ENCODE measurements around the gene ZC3H18. TPM values are rescaled to one million over a fixed set of nuclear protein-coding genes. Genes with fewer than 3 reads are reported as not detected.

The ZC3H18 gene
- total RNA-seq, 1 experiment from 2014 or later = 57.8 TPM

DNA sequence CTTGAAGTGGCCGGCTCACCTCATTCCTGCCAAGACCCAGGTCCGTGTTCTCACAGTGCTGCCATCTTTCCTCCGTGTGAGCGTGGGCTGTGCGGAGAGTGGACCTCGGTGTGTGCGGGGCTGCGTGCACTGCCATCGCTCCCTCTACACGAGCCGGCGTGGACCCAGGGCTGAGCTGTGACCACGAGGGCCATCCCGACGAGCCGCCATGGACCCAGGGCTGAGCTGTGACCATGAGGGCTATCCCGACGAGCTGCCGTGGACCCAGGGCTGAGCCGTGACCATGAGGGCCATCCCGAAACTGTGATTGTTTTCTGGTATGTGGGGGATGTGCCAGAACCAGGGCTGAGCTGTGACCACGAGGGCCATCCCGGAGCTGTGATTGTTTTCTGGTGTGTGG lies 101.6 kb downstream of the ZC3H18 start:
- Histone ChIP-seq H3K9me3 (ENCODE audit: control insufficient read depth in 1 of 2, insufficient read depth in 1 of 2, low read depth in 1 of 2, low read length in 2 of 2) (no peaks in the 10 kb centered on the region), H3K9me2 (ENCODE audit: insufficient read depth) (no peaks in the 10 kb centered on the region), H2AFZ (ENCODE audit: low read depth, low read length, poor library complexity, severe bottlenecking) (no peak overlapping the region), H3K79me2 (ENCODE audit: insufficient read depth, low read length) (no peaks in the 10 kb centered on the region), H3K27me3 (ENCODE audit: insufficient read depth, low read length) (no peaks in the 10 kb centered on the region), H3K9ac (ENCODE audit: low read length) (no peak overlapping the region), H3K4me2 (ENCODE audit: low read length) (no peak overlapping the region), H3K4me1 (ENCODE audit: control insufficient read depth in 1 of 2, insufficient read depth in 2 of 2, low read length in 2 of 2) (peaks cover 0 to 3% of the 10 kb centered on the region in 2 experiments; a peak in 1 of 4 replicates), H4K20me1 (ENCODE audit: insufficient read depth) (no peaks in the 10 kb centered on the region), H3K27ac (ENCODE audit: low read depth, low read length) (no peak overlapping the region), H3K4me3 (replicated peaks in 1 of 2; ENCODE audit: low read depth in 1 of 2, low read length in 2 of 2) (no peak overlapping the region), H3K36me3 (ENCODE audit: control insufficient read depth in 1 of 2, insufficient read depth in 2 of 2, low read length in 2 of 2) (no peaks in the 10 kb centered on the region)
- intact Hi-C loops (cut with micrococcal nuclease) = no loop called here
- TF ChIP-seq EGR1 (IDR thresholded peaks at IDR 0.05; ENCODE audit: low read depth) (no peak), SIN3A (IDR thresholded peaks at IDR 0.05; ENCODE audit: low read depth) (no peak), FOSL1 (IDR thresholded peaks at IDR 0.05; ENCODE audit: low read depth) (no peak), ZFX (IDR thresholded peaks at IDR 0.05) (no peak), EZH2phosphoT487 (IDR thresholded peaks at IDR 0.05; ENCODE audit: borderline replicate concordance) (no peak), YY1 (IDR thresholded peaks at IDR 0.05; ENCODE audit: extremely low read depth, insufficient replicate concordance, low read depth, low read length) (no peak), CBX3 (IDR thresholded peaks at IDR 0.05; ENCODE audit: low read depth) (no peak), SP1 (IDR thresholded peaks at IDR 0.05; ENCODE audit: low read depth) (no peak), ZNF274 (IDR thresholded peaks at IDR 0.05; ENCODE audit: low read depth, low read length) (no peak)
- TF ChIP-seq, protein P1, sequence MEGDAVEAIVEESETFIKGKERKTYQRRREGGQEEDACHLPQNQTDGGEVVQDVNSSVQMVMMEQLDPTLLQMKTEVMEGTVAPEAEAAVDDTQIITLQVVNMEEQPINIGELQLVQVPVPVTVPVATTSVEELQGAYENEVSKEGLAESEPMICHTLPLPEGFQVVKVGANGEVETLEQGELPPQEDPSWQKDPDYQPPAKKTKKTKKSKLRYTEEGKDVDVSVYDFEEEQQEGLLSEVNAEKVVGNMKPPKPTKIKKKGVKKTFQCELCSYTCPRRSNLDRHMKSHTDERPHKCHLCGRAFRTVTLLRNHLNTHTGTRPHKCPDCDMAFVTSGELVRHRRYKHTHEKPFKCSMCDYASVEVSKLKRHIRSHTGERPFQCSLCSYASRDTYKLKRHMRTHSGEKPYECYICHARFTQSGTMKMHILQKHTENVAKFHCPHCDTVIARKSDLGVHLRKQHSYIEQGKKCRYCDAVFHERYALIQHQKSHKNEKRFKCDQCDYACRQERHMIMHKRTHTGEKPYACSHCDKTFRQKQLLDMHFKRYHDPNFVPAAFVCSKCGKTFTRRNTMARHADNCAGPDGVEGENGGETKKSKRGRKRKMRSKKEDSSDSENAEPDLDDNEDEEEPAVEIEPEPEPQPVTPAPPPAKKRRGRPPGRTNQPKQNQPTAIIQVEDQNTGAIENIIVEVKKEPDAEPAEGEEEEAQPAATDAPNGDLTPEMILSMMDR (IDR thresholded peaks at IDR 0.05 in 2 of 3, conservative IDR thresholded peaks at IDR 0.05 in 1 of 3; ENCODE audit: borderline replicate concordance in 1 of 3, insufficient read depth in 1 of 3, low read depth in 2 of 3, low read length in 2 of 3) = no peak
- TF ChIP-seq, protein P2, sequence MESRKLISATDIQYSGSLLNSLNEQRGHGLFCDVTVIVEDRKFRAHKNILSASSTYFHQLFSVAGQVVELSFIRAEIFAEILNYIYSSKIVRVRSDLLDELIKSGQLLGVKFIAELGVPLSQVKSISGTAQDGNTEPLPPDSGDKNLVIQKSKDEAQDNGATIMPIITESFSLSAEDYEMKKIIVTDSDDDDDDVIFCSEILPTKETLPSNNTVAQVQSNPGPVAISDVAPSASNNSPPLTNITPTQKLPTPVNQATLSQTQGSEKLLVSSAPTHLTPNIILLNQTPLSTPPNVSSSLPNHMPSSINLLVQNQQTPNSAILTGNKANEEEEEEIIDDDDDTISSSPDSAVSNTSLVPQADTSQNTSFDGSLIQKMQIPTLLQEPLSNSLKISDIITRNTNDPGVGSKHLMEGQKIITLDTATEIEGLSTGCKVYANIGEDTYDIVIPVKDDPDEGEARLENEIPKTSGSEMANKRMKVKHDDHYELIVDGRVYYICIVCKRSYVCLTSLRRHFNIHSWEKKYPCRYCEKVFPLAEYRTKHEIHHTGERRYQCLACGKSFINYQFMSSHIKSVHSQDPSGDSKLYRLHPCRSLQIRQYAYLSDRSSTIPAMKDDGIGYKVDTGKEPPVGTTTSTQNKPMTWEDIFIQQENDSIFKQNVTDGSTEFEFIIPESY (IDR thresholded peaks at IDR 0.05; ENCODE audit: extremely low read depth, insufficient replicate concordance, low read length) = no peak
- DNase-seq (ENCODE audit: low read depth, low spot score) (no peak), ATAC-seq (no peak)
- CTCF ChIA-PET = interaction anchor here (1.3 to 2.8 kb wide), 3 partner anchors 9 to 29 kb away, joined by 3 to 10 read pairs (median 7); partner anchors contain the start of gene MVD
- BruUV-seq (replicated peaks) = no TSS peak
- RAD21 ChIA-PET (ENCODE audit: low non-redundant PET in 1 of 2, low total read pairs in 2 of 2, uncharacterized antibody in 2 of 2, unreplicated experiment in 2 of 2) = interaction anchor here in 1 of 2 experiments (0.6 kb wide), 1 partner anchor 29 kb away, joined by 3 read pairs; no protein-coding TSS in a partner anchor
- POLR2A ChIA-PET = no interaction called here
